Neural cell (in vitro differentiated cells): ENCODE results near the gene TTLL12. TPM values are rescaled to one million over a fixed set of nuclear protein-coding genes. Genes with fewer than 3 reads are reported as not detected.

Experiments
- H2AFZ ChIP-seq: fragments of 200-600, 300-800 bp; sonication (generic), shearing (Covaris generic); 2 replicates; pipeline ENCODE4 v1.6.0; 2014; ENCODE audit warnings: low read depth, mild to moderate bottlenecking, antibody characterized with exemption, low read length, moderate library complexity
- H3F3A ChIP-seq: fragments of 200-600 bp; shearing (Covaris generic); 2 replicates; pipeline ENCODE4 v1.6.1; 2016; ENCODE audit warnings: mild to moderate bottlenecking, moderate library complexity, mixed read lengths, antibody characterized with exemption, low read length; ENCODE audit not compliant: insufficient read depth, poor library complexity, severe bottlenecking
- H3K27ac ChIP-seq: fragments of 200-600, 300-800 bp; sonication (generic), shearing (Covaris generic); 2 replicates; pipeline ENCODE4 v1.5.1; 2014; ENCODE audit warnings: mild to moderate bottlenecking, low read length, moderate library complexity
- H3K27me3 ChIP-seq: fragments of 300-800, 200-600 bp; sonication (generic), shearing (Covaris generic); 2 replicates; pipeline ENCODE4 v1.6.0; 2014; ENCODE audit warnings: mild to moderate bottlenecking, low read depth, low read length, moderate library complexity; ENCODE audit not compliant: insufficient read depth
- H3K36me3 ChIP-seq: fragments of 300-800, 200-600 bp; sonication (generic), shearing (Covaris generic); 2 replicates; pipeline ENCODE4 v1.5.1; 2014; ENCODE audit warnings: mild to moderate bottlenecking, antibody characterized with exemption, low read length, moderate library complexity; ENCODE audit not compliant: insufficient read depth
- H3K4me2 ChIP-seq: fragments of 300-800, 200-600 bp; sonication (generic), shearing (Covaris generic); 2 replicates; pipeline ENCODE4 v1.6.0; 2014; ENCODE audit warnings: mild to moderate bottlenecking, low read length
- H3K4me3 ChIP-seq: fragments of 300-800, 200-600 bp; sonication (generic), shearing (Covaris generic); 2 replicates; pipeline ENCODE4 v1.5.1; 2014; ENCODE audit warnings: mild to moderate bottlenecking, low read length, moderate library complexity
- H3K79me2 ChIP-seq: fragments of 200-600 bp; shearing (Covaris generic); replicated peaks from 2 replicates; pipeline ENCODE4 v1.6.0; 2014; ENCODE audit warnings: mild to moderate bottlenecking, low read length, moderate library complexity; ENCODE audit not compliant: insufficient read depth
- H3K9ac ChIP-seq: fragments of 300-800, 200-600 bp; sonication (generic), shearing (Covaris generic); 2 replicates; pipeline ENCODE4 v1.6.1; 2016; ENCODE audit warnings: mild to moderate bottlenecking, low read length, mixed read lengths
- H3K9me2 ChIP-seq: fragments of 200-600 bp; shearing (Covaris generic); 2 replicates; pipeline ENCODE4 v1.6.1; 2016; ENCODE audit warnings: mild to moderate bottlenecking, low read length, mixed read lengths; ENCODE audit not compliant: insufficient read depth
- H3K9me3 ChIP-seq: fragments of 200-600, 300-800 bp; sonication (generic), shearing (Covaris generic); 2 replicates; pipeline ENCODE4 v1.6.1; 2016; ENCODE audit warnings: mild to moderate bottlenecking, mixed run types, low read length, moderate library complexity, mixed read lengths
- H4K20me1 ChIP-seq: fragments of 200-600 bp; shearing (Covaris generic); 2 replicates; pipeline ENCODE4 v1.6.1; 2016; ENCODE audit warnings: mild to moderate bottlenecking, mixed run types; ENCODE audit not compliant: insufficient read depth
- CTCF ChIP-seq: fragments of 450-650 bp; IDR thresholded peaks from 2 replicates; pipeline ENCODE4 v1.5.1; 2014; ENCODE audit warnings: antibody characterized with exemption, mild to moderate bottlenecking, moderate library complexity; ENCODE audit not compliant: poor library complexity, severe bottlenecking
- EP300 ChIP-seq: fragments of 450-650 bp; conservative IDR thresholded peaks from 2 replicates; pipeline ENCODE4 v1.6.1; 2014; ENCODE audit warnings: antibody characterized with exemption, mild to moderate bottlenecking, moderate library complexity; ENCODE audit not compliant: poor library complexity, severe bottlenecking
- EZH2 ChIP-seq: fragments of 200-600, 300-800 bp; shearing (Covaris generic), sonication (generic); IDR thresholded peaks from 2 replicates; pipeline ENCODE4 v1.6.1; 2014; ENCODE audit warnings: antibody characterized with exemption, low read length, borderline replicate concordance, mild to moderate bottlenecking; ENCODE audit not compliant: insufficient read depth, poor library complexity, severe bottlenecking
- MXI1 ChIP-seq: fragments of 450-650 bp; conservative IDR thresholded peaks from 2 replicates; pipeline ENCODE4 v1.6.1; 2014; ENCODE audit warnings: antibody characterized with exemption, mild to moderate bottlenecking; ENCODE audit not compliant: poor library complexity, severe bottlenecking
- POLR2AphosphoS5 ChIP-seq: IDR thresholded peaks from 2 replicates; pipeline ENCODE4 v1.6.1; 2012
- RAD21 ChIP-seq: fragments of 450-650 bp; conservative IDR thresholded peaks from 2 replicates; pipeline ENCODE4 v1.6.1; 2014; ENCODE audit warnings: antibody characterized with exemption, mild to moderate bottlenecking, moderate library complexity
- REST ChIP-seq: IDR thresholded peaks from 2 replicates; pipeline ENCODE4 v1.6.1; 2012; ENCODE audit warnings: borderline replicate concordance
- SMC3 ChIP-seq: fragments of 450-650 bp; conservative IDR thresholded peaks from 2 replicates; pipeline ENCODE4 v1.6.1; 2014; ENCODE audit warnings: antibody characterized with exemption, mild to moderate bottlenecking, moderate library complexity; ENCODE audit not compliant: poor library complexity
- TAF1 ChIP-seq: IDR thresholded peaks from 2 replicates; pipeline ENCODE4 v1.6.1; 2012; ENCODE audit warnings: low read depth
- polyA plus RNA-seq: library from polyadenylated mRNA; depleted of rRNA; stranded (reverse); fragments of >200 nt; gene quantifications from 2 replicates; pipeline ENCODE4 v1.2.3, GENCODE V29; 2014

TTLL12 gene
- polyA plus RNA-seq, 1 donor from 2014 or later = 22.2 TPM

GRCh38 chr22:43131773-43132501 is 55.0 kb downstream of the TTLL12 start:
- Histone ChIP-seq H2AFZ (no peak overlapping the region), H3K27me3 (no peaks in the 10 kb centered on the region), H3K4me2 (no peak overlapping the region), H3F3A (no peaks in the 10 kb centered on the region), H3K4me3 (no peak overlapping the region), H3K36me3 (no peaks in the 10 kb centered on the region), H3K27ac (no peak overlapping the region), H3K79me2 (no peaks in the 10 kb centered on the region), H3K9me2 (no peaks in the 10 kb centered on the region), H3K9me3 (no peaks in the 10 kb centered on the region), H4K20me1 (no peaks in the 10 kb centered on the region), H3K9ac (no peak overlapping the region)
- no peak for TF ChIP-seq TAF1
- no peak for TF ChIP-seq RAD21
- TF ChIP-seq SMC3 = no peak
- no peak for TF ChIP-seq REST
- TF ChIP-seq POLR2AphosphoS5 = no peak
- TF ChIP-seq MXI1 = no peak
- TF ChIP-seq EP300 = no peak
- no peak for TF ChIP-seq EZH2
- TF ChIP-seq CTCF = no peak

GRCh38 chr22:43129426-43130425 is 57.2 kb downstream of the TTLL12 start:
- Histone ChIP-seq H3K27me3 (no peaks in the 10 kb centered on the region), H3K9me2 (no peaks in the 10 kb centered on the region), H3K9me3 (no peaks in the 10 kb centered on the region), H3K4me2 (no peak overlapping the region), H3K27ac (no peak overlapping the region), H4K20me1 (no peaks in the 10 kb centered on the region), H2AFZ (no peak overlapping the region), H3K9ac (no peak overlapping the region), H3F3A (no peaks in the 10 kb centered on the region), H3K36me3 (no peaks in the 10 kb centered on the region), H3K4me3 (no peak overlapping the region), H3K79me2 (no peaks in the 10 kb centered on the region)
- TF ChIP-seq RAD21 (no peak), CTCF (no peak), REST (no peak), EP300 (no peak), SMC3 (no peak), POLR2AphosphoS5 (no peak), MXI1 (no peak), EZH2 (no peak), TAF1 (no peak)
